Liver (tissue), 9 donors: ENCODE data around the gene HUNK. TPM values are rescaled to one million over a fixed set of nuclear protein-coding genes. Genes with fewer than 3 reads are reported as not detected.

Experiments
- DNase-seq: peaks from one replicate; pipeline ENCODE4 v3.0.0-alpha.2; 2017; ENCODE audit warnings: low spot score
- H3K27ac ChIP-seq, 2 donors: one replicate each; pipeline ENCODE4 v1.7.0; 2013; ENCODE audit warnings: inconsistent platforms in 2 of 2, low read length in 2 of 2, control low read depth in 1 of 2, low read depth in 1 of 2, mild to moderate bottlenecking in 1 of 2
- H3K27me3 ChIP-seq, 4 donors: one replicate each; pipeline versions ENCODE4 v1.6.1 to v1.7.0; 2013; ENCODE audit warnings: low read length in 3 of 4, inconsistent platforms in 1 of 4, mild to moderate bottlenecking in 1 of 4, moderate library complexity in 1 of 4; ENCODE audit not compliant: control insufficient read depth in 4 of 4, insufficient read depth in 4 of 4
- H3K36me3 ChIP-seq, 4 donors: one replicate each; pipeline versions ENCODE4 v1.6.1 to v1.7.0; 2013; ENCODE audit warnings: low read length in 3 of 4, mild to moderate bottlenecking in 3 of 4, low read depth in 1 of 4, moderate library complexity in 1 of 4; ENCODE audit not compliant: control insufficient read depth in 4 of 4, insufficient read depth in 3 of 4
- H3K4me1 ChIP-seq, 4 donors: one replicate each; pipeline versions ENCODE4 v1.6.1 to v1.7.0; 2013; ENCODE audit warnings: low read length in 3 of 4, mild to moderate bottlenecking in 3 of 4, moderate library complexity in 1 of 4; ENCODE audit not compliant: control insufficient read depth in 4 of 4, insufficient read depth in 4 of 4
- H3K4me3 ChIP-seq, 3 donors: one replicate each; pipeline versions ENCODE4 v1.6.1 to v1.7.0; 2013; ENCODE audit warnings: low read length in 3 of 3, control low read depth in 1 of 3, low read depth in 1 of 3, mild to moderate bottlenecking in 1 of 3
- H3K9ac ChIP-seq, 2 donors: one replicate each; pipeline ENCODE4 v1.7.0; 2013; ENCODE audit warnings: low read length in 2 of 2, mild to moderate bottlenecking in 2 of 2, moderate library complexity in 2 of 2, control low read depth in 1 of 2, low read depth in 1 of 2
- H3K9me3 ChIP-seq, 4 donors: one replicate each; pipeline versions ENCODE4 v1.6.1 to v1.7.0; 2013; ENCODE audit warnings: low read length in 3 of 4; ENCODE audit not compliant: control insufficient read depth in 4 of 4
- FOXA2 ChIP-seq: IDR thresholded peaks from 2 replicates; pipeline ENCODE4 v1.6.1; 2016; ENCODE audit warnings: antibody characterized with exemption
- GABPA ChIP-seq, 2 donors: IDR thresholded peaks in 1 of 2; conservative IDR thresholded peaks in 1 of 2; 2 replicates each; pipeline ENCODE4 v1.6.1; 2016; ENCODE audit warnings: antibody characterized with exemption in 2 of 2, mild to moderate bottlenecking in 1 of 2, moderate library complexity in 1 of 2
- HNF4A ChIP-seq, 2 donors: conservative IDR thresholded peaks; 2 replicates each; pipeline ENCODE4 v1.6.1; 2016; ENCODE audit warnings: antibody characterized with exemption in 2 of 2, mild to moderate bottlenecking in 2 of 2
- HNF4G ChIP-seq: IDR thresholded peaks from 2 replicates; pipeline ENCODE4 v1.6.1; 2016; ENCODE audit warnings: antibody characterized with exemption
- JUND ChIP-seq, 2 donors: IDR thresholded peaks; 2 replicates each; pipeline ENCODE4 v1.6.1; 2016; ENCODE audit warnings: antibody characterized with exemption in 2 of 2
- NR2F2 ChIP-seq: IDR thresholded peaks from 2 replicates; pipeline ENCODE4 v1.6.1; 2016; ENCODE audit warnings: antibody characterized with exemption
- RAD21 ChIP-seq, 2 donors: IDR thresholded peaks; 2 replicates each; pipeline ENCODE4 v1.6.1; 2016; ENCODE audit warnings: antibody characterized with exemption in 2 of 2, mild to moderate bottlenecking in 2 of 2
- RXRA ChIP-seq, 2 donors: IDR thresholded peaks; 2 replicates each; pipeline ENCODE4 v1.6.1; 2017 to 2018; ENCODE audit warnings: antibody characterized with exemption in 2 of 2, mild to moderate bottlenecking in 1 of 2
- SP1 ChIP-seq: IDR thresholded peaks from 2 replicates; pipeline ENCODE4 v1.6.1; 2018; ENCODE audit warnings: antibody characterized with exemption, mild to moderate bottlenecking
- TAF1 ChIP-seq: conservative IDR thresholded peaks from 2 replicates; pipeline ENCODE4 v1.6.1; 2016; ENCODE audit warnings: antibody characterized with exemption, mild to moderate bottlenecking
- WGBS: extraction: QIAGEN DNeasy Blood & Tissue Kit; methylation state at CpG from one replicate; pipeline ENCODE4 v1.1.7; 2013; 5-methylcytosine and 5-hydroxymethylcytosine counted together
- polyA plus RNA-seq, 2 donors: library from polyadenylated mRNA; stranded (reverse) in 1 of 2; unstranded in 1 of 2; fragments of 200-250 nt in 1 of 2; fragments of >200 nt in 1 of 2; fragmentation: Nextera tagmentation in 1 of 2; extraction: Ambion mirVana in 1 of 2; gene quantifications; one replicate each; pipeline versions ENCODE4 v1.2.1 to v1.2.3, GENCODE V29; 2013 to 2015
- total RNA-seq, 2 donors: library from RNA; depleted of rRNA; stranded (reverse); fragments of >200 nt; gene quantifications; one replicate each; pipeline ENCODE4 v1.2.3, GENCODE V29; 2014
- TF ChIP-seq, protein P1 (sequence below): IDR thresholded peaks from 2 replicates; pipeline ENCODE4 v1.6.1; 2016; ENCODE audit warnings: antibody characterized with exemption
- TF ChIP-seq, protein P2 (sequence below): IDR thresholded peaks from 2 replicates; pipeline ENCODE4 v1.6.1; 2016; ENCODE audit warnings: antibody characterized with exemption
- TF ChIP-seq, protein P3 (sequence below): IDR thresholded peaks from 2 replicates; pipeline ENCODE4 v1.6.1; 2016; ENCODE audit warnings: antibody characterized with exemption, mild to moderate bottlenecking
- donor health status: healthy.
- donor health status: healthy.
- donor health status: healthy.
- donor health status: healthy.
- donor health status: healthy.

HUNK gene
- total RNA-seq: under 1 TPM; 0.42 to 0.92 TPM
- polyA plus RNA-seq: under 1 TPM; 0.11 to 0.17 TPM

DNA sequence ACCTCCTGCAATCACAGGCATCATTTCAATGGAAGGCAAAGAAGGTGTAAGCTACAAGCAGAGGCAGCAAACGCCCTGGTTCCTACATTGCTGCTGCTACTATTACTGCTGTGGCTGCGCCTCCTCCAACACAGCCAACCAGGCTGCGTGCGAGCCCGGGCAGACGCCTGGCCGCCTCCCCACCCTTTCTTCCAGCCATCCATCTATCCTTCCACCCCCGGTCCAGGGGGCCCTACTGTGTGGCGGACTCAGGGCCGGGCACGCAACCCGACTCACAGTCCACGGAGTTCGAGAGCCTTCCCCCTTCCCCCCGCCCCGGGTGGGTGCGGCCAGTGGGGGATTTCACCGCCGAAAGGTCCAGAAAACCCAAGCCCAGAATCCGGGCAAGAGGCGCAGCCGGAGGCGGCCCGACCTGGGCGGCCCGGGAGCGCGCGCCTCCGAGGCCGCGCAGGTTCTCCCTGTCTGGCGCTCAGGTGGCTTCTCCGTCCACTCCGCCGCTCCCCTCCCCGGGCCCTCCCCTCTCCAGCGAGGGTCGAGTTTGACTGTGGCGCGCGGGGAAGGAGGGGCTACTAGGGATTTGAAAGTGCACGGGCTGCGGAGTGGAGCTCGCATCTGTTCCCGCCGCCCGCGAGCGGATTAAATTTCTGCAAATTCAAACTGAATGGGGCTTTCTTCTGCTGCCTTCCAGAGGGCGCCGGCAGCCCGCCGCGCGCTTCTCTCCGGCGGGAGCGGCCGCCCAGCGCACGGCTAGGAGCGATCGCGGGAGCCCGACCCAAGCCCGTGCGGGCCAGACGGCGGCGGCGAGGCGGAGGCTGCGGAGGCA is at the start of gene HUNK:
TSS of gene HUNK (plus strand) at position 569 of the 823 bp plus-strand sequence. CDS start 655 bp downstream, outside the sequence.
- no peaks in the 10 kb centered on the region for H3K9me3 ChIP-seq
- no peak within 1 kb of the TSS for H3K9ac ChIP-seq
- no peak within 1 kb of the TSS for H3K27ac ChIP-seq
- peak in 1 of 2 donors; percentile 13 for TF ChIP-seq RAD21 (IDR thresholded peaks at IDR 0.05)
- TF ChIP-seq, protein P1, sequence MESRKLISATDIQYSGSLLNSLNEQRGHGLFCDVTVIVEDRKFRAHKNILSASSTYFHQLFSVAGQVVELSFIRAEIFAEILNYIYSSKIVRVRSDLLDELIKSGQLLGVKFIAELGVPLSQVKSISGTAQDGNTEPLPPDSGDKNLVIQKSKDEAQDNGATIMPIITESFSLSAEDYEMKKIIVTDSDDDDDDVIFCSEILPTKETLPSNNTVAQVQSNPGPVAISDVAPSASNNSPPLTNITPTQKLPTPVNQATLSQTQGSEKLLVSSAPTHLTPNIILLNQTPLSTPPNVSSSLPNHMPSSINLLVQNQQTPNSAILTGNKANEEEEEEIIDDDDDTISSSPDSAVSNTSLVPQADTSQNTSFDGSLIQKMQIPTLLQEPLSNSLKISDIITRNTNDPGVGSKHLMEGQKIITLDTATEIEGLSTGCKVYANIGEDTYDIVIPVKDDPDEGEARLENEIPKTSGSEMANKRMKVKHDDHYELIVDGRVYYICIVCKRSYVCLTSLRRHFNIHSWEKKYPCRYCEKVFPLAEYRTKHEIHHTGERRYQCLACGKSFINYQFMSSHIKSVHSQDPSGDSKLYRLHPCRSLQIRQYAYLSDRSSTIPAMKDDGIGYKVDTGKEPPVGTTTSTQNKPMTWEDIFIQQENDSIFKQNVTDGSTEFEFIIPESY: no peak
- 1% methylated on average over 74 of the region's 74 CpGs for WGBS
- peaks cover 5 to 22% (median 10%) of the 10 kb centered on the region in 4 donors for H3K4me1 ChIP-seq
- H3K27me3 ChIP-seq: peaks cover 0 to 6% (median 4%) of the 10 kb centered on the region in 4 donors
- peak; percentile 55 for DNase-seq
- no peaks in the 10 kb centered on the region for H3K36me3 ChIP-seq
- peak within 1 kb of the TSS in 2 of 3 donors; percentile 13 to 65 for H3K4me3 ChIP-seq

- Histone ChIP-seq H3K9me3 (no peaks in the 10 kb centered on the region), H3K27me3 (peaks cover 0 to 2% (median 0%) of the 10 kb centered on the region in 4 donors), H3K4me1 (no peaks in the 10 kb centered on the region), H3K36me3 (no peaks in the 10 kb centered on the region), H3K4me3 (no peak overlapping the region), H3K9ac (no peak overlapping the region), H3K27ac (no peak overlapping the region)
- 78% methylated on average over 5 of the region's 5 CpGs for WGBS
- no peak for TF ChIP-seq SP1
- TF ChIP-seq RXRA (IDR thresholded peaks at IDR 0.05): no peak
- no peak for TF ChIP-seq TAF1
- no peak for TF ChIP-seq RAD21 (IDR thresholded peaks at IDR 0.05)
- TF ChIP-seq HNF4G: no peak
- no peak for TF ChIP-seq FOXA2
- DNase-seq: no peak
Observed at GRCh38 chr21:31829736-31830472, 42.9 kb upstream of the HUNK start.

- 79% methylated on average over 4 of the region's 4 CpGs for WGBS
- no peak overlapping the region for H3K9ac ChIP-seq
Observed at GRCh38 chr21:31830701-31831100, 42.1 kb upstream of the HUNK start.

GRCh38 chr21:31837041-31837440 is 35.8 kb upstream of the HUNK start:
- Histone ChIP-seq H3K9ac (no peak overlapping the region), H3K27me3 (no peaks in the 10 kb centered on the region), H3K36me3 (no peaks in the 10 kb centered on the region), H3K27ac (no peak overlapping the region), H3K9me3 (no peaks in the 10 kb centered on the region), H3K4me1 (no peaks in the 10 kb centered on the region), H3K4me3 (no peak overlapping the region)
- no peak for DNase-seq
- TF ChIP-seq, protein P1: no peak
- TF ChIP-seq, protein P2, sequence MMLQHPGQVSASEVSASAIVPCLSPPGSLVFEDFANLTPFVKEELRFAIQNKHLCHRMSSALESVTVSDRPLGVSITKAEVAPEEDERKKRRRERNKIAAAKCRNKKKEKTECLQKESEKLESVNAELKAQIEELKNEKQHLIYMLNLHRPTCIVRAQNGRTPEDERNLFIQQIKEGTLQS: no peak
- TF ChIP-seq, protein P3, sequence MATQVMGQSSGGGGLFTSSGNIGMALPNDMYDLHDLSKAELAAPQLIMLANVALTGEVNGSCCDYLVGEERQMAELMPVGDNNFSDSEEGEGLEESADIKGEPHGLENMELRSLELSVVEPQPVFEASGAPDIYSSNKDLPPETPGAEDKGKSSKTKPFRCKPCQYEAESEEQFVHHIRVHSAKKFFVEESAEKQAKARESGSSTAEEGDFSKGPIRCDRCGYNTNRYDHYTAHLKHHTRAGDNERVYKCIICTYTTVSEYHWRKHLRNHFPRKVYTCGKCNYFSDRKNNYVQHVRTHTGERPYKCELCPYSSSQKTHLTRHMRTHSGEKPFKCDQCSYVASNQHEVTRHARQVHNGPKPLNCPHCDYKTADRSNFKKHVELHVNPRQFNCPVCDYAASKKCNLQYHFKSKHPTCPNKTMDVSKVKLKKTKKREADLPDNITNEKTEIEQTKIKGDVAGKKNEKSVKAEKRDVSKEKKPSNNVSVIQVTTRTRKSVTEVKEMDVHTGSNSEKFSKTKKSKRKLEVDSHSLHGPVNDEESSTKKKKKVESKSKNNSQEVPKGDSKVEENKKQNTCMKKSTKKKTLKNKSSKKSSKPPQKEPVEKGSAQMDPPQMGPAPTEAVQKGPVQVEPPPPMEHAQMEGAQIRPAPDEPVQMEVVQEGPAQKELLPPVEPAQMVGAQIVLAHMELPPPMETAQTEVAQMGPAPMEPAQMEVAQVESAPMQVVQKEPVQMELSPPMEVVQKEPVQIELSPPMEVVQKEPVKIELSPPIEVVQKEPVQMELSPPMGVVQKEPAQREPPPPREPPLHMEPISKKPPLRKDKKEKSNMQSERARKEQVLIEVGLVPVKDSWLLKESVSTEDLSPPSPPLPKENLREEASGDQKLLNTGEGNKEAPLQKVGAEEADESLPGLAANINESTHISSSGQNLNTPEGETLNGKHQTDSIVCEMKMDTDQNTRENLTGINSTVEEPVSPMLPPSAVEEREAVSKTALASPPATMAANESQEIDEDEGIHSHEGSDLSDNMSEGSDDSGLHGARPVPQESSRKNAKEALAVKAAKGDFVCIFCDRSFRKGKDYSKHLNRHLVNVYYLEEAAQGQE: no peak
- TF ChIP-seq HNF4A (conservative IDR thresholded peaks at IDR 0.05): no peak
- no peak for TF ChIP-seq NR2F2
- no peak for TF ChIP-seq SP1
- no peak for TF ChIP-seq JUND (IDR thresholded peaks at IDR 0.05)

More at GRCh38 chr21:31830701-31831100, 42.1 kb upstream of the HUNK start:
- H3K36me3 ChIP-seq: no peaks in the 10 kb centered on the region
- TF ChIP-seq HNF4G (no peak), GABPA (IDR thresholded peaks at IDR 0.05 in 1 of 2, conservative IDR thresholded peaks at IDR 0.05 in 1 of 2) (no peak), JUND (IDR thresholded peaks at IDR 0.05) (no peak), NR2F2 (no peak), RXRA (IDR thresholded peaks at IDR 0.05) (no peak)
- no peaks in the 10 kb centered on the region for H3K4me1 ChIP-seq
- DNase-seq: no peak
- no peak overlapping the region for H3K4me3 ChIP-seq
- H3K27ac ChIP-seq: no peak overlapping the region
- no peaks in the 10 kb centered on the region for H3K9me3 ChIP-seq
- H3K27me3 ChIP-seq: peaks cover 0 to 2% (median 0%) of the 10 kb centered on the region in 4 donors
